ENCODE results near the gene MGA.

MGA gene

DNA sequence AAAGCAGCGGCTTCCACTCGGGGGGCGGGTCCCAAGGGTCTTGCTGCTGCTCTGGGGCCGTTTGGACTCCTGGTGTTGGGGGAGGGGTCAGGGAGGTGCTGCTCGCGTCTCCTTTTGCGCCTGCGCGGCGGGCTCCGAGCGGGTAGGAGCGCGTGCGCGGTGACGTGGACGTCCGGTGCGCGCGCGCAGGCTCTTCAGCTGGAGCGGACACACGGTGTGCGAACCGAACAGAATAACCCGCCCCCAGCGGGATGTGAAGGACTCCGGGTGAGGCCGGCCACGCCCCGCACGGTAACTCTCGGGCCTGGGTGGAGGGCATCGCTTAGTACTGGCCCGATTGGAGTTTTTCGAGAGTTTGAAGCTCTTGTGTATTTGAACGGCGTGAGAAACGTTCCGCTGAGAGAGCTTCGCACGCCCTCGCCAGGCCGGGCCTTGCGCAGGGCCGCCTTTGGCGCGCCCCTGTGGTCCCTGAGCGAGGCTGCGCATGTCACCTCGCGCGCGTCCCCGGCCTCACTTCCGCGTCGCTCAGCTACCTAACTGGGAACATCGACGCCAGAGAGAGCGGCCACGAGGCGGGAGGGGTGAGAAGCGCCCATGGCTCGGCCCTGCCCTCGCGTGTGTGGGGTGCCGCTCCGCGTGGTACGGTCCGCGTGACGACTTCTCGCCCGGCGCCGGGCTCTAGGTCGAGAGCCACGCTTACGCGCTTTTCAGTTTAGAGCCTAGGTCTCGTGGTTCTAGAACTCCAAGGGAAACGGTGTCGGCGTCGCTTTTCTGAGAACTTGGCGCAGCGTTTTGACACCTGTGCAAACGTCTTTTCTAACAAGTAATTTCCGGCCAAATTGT is at the start of gene MGA:
Gene MGA, plus strand, starts transcription at position 171 of the 843 bp plus-strand sequence.
- DNase-seq = peak; percentile 91

DNA sequence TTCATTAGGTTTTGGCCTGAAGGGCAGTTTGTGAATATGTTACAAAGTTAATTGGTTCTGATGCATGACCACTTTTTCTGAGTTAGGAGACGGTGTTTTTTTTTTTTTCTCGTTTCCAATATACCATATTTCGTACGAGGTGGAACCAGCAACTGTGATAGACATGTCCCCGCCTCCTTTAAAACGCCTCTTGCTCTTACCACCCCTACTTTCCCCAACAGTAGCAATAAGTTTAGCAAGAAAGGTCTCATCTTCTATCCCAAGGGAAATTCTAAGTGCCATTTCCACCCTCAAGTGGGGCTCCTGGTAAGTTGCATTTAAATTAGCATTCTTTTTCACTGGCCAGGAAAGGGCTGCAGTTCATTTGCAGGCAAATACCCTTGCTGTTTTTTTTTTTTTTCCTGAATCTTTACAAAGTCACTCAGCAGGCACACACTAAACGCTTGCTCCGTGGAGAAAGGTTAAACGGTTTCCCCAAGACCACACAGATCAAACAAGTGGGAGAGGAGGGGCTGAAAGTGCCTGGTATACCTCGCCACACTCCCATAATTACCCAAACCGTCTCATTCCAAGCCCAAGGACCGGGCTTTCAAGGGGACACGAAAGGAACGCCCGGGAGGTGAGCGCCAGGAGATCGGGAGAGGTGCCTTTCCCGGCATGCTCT is 39.5 kb upstream of the MGA start:
- no peak for DNase-seq

DNA sequence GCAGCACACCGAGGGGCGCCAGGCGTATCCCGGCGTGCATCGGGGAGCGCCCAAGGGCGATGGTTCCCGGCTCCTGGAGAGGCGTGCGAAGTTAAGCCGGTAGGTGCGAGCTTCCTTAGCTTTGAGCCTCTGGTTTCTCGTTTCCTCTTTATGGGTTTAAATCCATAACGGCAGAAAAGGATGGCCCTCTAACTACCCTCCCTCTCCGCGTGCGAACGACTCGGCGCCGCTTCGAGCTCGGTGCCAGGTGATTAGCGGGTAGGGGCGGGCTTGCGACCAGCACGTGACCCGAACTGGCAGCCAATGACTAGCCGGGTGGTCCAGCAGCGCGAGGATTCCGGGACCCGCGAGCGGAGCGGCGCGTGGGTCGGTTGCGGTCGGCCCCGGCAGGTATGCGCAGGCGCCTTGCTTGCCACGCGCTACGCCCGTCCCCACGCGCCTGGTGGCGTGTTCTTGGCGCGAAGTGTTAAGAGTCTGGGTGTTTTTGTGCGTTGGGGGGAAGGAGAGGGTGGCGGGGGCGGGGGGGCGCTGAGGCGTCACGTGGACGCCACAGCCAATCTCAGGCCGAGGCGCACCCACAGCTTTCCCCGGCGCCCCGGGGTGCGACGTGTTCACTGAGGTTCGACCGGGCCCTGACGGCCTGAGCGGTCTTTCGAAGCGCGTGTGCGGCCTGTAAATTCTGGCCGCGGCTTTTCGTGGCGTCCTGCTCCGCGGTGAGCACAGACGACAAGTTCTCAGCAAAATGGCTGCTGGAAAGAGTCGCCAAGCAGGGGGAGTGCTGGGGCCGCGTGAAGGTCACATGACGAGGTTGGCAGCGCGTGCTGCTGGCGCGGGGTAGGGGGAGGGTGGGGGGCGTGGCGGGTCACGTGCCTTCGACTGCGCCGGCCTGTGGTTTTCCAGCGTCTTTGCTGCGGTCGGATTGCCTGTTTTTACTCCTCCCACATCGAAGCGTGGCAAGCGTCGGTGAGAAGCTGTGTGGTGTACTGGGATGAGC is 38.7 kb upstream of the MGA start:
- DNase-seq = peak; percentile 88

DNA sequence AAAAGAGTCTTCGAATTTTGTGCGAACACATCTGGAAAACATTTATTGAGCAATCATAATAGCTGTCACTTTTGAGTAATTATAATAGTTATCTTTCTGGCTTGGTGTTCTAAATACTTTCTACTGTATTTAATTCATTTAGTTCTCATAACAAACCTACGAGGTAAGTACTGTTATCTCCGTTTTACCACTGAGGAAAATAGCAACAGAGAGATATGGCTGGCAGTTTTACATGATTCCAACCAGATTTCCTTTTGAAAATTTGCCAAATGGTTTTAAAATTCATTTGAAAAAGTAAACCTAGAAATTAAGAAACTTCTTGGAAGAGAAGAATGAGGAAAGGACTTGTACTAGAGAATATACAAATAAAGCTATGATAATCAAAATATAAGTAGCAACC is 37.3 kb upstream of the MGA start:
- no peak for DNase-seq

DNA sequence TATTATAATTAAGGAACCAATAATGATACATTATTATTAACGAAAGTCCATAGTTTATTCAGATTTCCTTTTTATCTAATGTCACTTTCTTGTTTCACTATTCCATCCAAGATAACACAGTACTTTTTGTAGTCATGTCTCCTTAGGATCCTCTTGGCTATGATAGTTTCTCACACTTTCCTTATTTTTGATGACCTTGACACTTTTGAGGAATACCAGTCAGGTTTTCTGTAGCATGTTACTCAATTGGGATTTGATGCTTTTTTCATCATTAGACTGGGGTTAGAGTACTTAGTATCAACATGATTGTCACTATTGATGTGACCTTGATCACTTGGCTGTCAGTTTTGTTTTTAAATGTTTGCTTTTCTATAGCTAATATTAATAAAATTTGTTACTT is 33.0 kb upstream of the MGA start:
- no peak for DNase-seq

DNA sequence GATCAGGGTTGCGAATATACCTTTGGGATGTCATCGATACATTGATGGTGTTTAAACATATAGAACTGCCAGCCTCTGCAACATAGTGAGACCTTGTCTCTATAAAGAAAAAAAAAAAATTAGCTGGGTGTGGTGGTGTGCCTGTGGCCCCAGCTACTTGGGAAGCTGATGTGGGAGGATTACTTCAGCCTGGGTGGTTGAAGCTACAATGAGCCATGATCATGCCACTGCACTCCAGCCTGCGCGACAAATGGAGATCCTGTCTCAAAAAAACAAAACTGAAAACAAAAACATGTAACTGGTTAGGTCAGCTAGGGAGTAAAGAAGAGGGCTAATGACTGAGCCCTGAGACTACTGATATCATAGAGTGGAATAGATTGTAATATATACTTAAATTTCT is 30.7 kb upstream of the MGA start:
- no peak for DNase-seq

DNA sequence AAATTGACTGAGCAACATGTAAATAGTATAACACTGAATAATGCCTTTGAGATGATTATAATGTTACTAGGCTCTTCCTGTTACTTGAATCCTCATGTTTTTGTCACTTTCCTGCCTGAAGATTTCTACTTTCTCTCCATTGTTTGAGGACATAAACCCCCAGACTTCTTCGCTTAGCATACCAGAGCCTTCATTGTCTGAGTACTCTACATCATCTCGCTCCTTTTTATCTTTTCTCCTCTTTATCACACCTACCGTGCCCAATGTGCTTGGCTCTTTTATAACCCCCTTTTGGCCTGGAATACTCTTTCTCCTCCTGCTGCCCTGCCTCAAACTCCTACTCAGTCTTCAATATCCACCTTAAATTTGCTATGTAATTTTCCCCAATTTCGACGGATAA is 30.3 kb upstream of the MGA start:
- no peak for DNase-seq

DNA sequence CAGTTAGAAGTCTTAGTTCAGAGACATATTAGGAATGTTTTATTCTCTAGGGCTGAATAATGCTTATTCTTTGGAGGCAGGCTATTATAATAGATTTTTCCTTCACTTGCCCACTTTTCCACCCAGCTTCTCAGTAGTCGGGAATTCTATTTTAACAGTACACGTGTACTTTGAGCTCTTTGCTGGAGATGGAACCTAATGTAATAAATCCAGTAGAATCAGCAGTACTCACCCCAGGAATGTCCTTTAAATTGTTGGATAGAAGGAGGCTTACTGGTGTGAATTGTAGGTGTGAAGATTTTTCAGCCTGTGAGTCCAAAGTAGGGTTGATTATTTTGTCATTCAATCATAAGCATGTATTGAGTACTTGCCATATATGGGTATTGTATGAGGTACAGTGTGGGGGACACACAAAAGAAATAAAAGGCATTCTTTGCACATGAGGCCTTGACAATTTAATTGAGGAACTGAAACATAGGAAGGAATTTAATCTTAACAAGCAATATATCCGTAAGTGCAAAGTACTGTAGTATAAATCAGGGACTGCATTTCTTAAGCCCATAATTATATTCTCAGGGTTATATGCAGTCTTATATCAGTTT is 29.5 kb upstream of the MGA start:
- DNase-seq = no peak

DNA sequence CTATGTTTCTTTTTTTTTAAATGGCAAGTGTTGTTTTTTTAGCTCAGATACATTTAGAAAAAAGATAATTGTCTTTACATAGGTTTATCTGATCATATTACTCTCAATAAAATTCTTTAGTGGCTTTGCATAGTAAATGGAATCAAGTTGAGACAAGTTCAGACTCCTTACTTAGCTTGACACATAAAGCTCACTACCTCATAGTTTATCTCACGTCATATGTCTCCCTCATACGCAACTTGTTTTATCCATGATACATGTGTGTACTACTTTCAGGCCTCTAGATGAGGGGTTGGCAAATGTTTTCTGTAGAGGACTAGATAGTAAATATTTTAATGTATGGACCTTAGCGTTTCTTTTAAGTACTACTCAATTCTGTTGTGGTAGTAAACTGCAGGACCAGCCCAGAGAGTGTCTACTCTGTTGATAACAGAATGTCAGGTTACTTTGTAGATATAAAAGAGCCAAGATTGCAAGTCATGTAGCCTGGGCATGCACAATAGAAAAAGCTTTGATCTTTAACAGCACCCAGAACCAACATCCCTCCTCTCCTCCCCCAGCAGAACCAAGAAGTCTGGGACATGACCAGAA is 28.2 kb upstream of the MGA start:
- no peak for DNase-seq

DNA sequence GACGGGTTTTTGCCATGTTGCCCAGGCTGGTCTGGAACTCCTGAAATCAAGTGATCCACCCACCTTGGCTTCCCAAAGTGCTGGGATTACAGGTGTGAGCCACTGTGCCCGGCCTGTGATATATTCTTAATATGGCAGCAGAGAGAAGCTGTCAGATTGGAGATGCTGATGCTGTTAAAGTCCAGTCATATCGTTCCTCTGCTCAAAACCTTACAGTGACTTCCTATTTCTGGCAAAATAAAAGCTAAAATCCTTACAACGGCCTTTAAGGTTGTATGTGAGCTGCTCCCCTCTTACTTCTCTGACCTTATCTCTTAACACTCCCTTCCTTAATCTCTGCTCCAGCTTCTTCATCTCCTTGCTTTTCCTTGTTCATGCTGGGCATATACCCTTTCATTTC is 26.6 kb upstream of the MGA start:
- DNase-seq = no peak

DNA sequence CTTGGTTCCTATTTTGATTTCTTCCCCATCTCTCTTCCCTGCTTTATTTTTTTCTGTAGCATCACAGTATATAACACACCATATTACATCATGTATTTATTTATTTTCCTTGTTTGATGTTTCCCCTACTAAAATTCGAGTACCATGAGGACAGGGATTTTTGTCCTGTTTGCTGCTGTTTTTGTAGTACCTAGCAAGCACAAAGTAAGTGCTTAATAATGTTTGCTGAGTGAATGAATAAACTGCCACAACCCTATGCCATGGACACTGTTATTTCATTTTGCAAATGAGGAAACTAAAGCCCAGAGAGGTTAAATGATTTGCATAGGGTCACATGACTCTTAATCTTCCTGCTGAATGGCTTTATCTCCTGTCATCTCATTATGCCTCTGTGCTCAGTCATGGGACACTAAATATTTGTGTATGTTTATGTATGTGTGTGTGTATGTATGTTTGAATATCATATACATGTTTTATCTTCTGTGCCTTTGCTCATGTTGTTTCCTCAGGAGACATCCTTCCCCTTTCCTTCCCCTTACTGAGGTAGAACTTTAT is 26.1 kb upstream of the MGA start:
- no peak for DNase-seq

DNA sequence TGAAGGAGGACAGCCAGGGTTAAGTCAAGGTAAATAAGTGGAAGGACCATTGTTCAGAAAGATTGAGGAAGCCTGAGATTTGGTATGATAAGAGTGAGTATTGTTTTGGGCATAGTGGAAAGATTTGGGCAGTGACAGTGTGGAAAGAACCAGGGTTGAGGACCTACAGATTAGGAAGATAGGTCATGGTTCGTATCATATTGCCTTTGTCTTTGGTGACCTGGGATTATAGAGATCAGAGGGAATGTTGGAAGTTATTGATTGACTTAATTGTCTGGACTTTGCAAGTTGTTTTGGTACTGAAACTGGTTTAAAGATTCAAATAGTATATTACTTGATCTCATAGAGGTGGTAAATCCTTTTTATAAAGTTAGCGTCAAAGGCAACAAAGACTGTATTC is 23.1 kb upstream of the MGA start:
- no peak for DNase-seq

DNA sequence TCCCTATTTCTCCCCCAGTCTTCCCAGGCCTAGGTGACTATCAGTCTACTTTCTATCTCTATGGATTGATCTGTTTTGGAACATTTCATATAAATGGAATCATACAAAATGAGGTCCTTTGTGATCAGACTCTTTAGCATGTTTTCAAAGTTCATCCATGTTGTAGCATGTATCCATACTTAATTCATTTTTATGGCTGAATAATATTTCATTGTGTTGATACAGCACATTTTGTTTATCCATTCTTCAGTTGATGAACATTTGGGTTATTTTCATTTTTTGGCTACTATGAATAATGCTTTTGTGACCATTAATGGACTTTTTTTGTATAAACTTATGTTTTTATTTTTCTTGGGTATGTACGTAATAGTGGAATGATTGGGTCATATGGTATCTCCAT is 19.2 kb upstream of the MGA start:
- DNase-seq = no peak

DNA sequence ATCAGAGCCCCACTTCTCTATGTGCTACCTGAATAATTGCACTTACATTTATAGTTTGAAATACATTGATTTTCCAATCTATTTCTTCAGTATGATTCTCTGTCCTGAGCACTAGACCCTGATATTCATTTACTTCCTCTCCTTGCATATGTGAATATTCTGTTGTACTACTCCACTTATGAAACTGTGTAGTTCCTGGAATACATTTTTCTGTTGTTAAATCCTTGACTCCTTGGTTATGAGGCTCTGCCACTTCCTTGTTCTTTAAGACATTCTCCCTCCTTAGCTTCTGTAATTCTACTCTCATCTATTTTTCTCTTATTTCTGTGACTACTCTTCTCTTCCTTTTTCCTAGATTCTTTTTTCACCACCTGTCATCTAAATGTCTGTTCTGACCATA is 12.9 kb upstream of the MGA start:
- no peak for DNase-seq

DNA sequence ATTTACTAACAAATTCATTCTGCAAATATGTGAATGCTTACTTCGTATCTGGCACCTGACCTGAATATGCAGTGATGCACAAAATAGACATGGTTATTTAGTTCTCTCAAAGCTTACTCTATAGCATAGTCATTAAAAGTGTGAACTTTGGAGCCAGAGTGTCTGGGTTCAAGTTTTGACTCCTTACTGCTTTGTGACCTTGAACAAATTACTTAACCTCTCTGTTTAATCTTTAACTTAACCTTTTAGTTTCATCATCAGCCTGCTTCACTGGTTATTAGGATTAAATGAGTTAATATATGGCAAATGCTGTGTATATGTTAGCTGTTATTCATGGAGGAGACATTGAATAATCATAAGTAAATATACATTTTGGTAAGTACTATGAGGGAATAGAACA is 12.1 kb upstream of the MGA start:
- DNase-seq = no peak

DNA sequence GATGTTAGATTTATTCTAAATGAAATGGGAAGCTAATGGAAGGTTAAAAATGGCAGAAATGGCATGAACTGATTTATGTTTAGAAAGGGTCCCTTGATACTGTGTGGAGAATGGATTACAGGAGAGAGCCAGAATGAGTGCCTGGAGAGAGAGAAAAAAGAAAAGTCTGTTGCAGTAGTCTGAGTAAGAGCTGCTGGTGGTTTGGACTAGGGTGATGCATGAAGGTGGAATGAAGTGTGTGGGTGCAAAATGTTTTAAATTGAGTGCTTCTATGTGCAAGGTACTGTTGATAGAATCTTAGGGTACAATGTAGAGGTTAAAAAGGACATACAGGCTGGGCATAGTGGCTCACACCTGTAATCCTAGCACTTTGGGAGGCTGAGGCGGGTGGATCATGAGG is 11.4 kb upstream of the MGA start:
- DNase-seq = no peak

DNA sequence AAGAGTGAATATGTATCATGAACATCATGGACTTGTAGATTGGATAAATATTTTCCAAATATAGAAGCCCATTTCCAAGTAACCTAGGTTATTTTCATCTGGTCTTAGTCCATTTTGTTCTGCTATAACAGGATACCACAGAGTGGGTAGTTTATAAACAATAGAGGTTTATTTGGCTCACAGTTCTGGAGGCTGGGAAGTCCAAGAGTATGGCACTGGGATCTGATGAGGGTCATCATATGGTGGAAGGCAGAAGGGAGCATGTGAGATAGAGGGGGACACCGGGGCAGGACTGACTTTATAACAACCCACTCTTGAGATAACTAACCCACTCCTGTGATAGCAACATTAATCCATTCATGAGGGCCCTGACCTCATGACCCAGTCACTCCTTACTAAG is 9.4 kb upstream of the MGA start:
- no peak for DNase-seq

DNA sequence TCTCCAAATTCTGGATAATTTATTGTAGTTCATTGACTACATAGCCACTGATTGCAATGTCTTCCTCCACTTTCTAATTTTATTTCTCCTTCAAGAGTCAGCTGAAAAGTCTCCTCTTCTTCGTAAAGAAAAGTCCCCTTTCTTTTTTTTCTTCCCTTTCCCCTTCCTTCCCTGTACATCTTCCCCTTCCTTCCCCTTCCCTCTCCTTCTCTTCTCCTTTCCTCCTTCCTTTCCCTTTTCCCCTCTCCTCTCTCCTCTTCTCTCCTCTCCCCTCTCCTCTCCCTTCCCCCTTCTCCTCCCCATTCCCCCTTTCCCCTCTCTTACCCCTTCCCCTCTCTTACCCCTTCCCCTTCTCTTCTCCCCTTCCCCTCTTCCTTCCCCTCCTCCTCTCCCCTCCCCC is 8.8 kb upstream of the MGA start:
- DNase-seq = no peak

DNA sequence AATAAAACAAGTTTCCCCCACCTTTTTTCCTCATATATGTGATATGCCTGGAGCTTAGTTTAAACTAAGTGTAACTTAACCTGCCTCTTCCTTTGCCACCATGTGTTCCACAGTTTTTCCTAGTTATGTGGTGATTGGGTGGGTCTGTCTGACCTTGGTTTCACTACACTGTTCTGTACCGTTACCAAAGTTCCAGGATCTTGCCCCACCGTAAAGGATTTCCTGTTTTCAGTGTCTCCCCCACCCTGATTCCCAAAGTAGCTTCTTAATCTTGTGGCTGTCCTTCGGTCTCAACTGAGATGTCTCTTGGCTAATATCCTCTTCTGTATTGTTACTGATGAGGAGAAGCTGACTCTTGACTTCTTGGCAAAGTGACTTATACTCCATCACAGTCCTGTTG is 6.4 kb upstream of the MGA start:
- no peak for DNase-seq

DNA sequence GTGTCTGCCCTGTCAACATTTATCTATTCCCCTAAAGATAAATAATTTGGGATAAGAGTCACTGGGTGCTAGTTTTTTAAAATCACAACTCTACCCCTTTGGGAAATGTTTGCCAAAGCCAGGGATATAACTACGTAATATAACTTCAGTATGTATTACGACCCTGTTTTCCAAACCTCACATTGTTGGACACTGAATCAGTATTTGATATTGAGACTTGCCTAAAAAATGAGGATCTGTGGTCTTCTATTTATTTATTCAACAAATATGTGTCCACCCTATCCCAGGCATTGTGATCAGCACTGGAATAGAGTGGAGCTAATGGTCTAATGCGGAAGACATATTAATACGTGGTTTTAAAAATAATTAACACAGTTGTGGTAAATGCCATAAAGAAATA is 4.5 kb upstream of the MGA start:
- no peak for DNase-seq

DNA sequence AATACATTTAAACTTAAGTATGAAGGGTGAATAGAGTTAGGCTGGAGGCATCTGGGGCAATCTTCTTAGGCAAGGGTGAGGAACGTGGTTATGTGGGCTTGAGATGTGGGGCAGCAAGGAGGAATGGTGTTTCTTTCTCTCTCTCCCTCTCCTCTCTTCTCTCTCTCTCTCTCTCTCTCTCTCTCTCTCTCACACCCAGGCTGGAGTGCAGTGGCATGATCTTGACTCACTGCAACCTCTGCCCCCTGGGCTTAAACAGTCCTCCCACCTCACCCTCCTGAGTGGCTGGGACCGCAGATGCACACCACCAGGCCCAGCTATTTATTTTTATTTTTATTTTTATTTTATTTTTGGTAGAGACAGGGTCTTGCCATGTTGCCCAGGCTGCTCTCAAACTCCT is 4.0 kb upstream of the MGA start:
- DNase-seq = no peak

DNA sequence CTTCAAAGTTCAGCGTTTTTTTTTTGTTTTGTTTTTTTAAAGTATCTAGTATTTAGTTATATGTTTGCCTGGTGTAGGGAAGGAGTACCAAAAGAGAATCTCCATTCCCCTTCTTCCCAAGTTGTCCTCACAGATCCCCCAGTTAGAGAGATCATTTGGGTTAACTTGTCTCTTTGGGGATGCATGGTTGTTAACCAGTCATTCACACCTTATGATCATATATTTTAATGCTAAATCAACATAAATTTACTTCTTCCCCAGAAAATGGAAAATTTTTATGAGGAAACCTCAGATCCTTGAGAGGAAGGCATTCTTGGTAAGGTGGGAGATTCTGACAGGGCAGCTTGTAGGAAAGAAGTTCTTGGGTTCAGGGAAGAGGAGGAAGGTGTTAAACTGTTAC is 1.5 kb upstream of the MGA start:
- no peak for DNase-seq
